Measurements from ENCODE around the gene CRYBA4.
"Not testable (repeated sequence)": the region's sequence is repeated elsewhere in the genome, so short reads cannot be mapped to it uniquely, and the experiment has no call there.

The CRYBA4 gene

GRCh38 chr22:26592421-26592891 is 29.3 kb upstream of the CRYBA4 start:
- H3K4me3 ChIP-seq: no peak overlapping the region
- H3K27ac ChIP-seq: peak overlapping the region in 10 of 21 experiments; percentile 17 to 96 (median 52)

GRCh38 chr22:26593763-26594162 is 28.0 kb upstream of the CRYBA4 start:
- Histone ChIP-seq H3K27ac (peak overlapping the region in 2 of 21 experiments; percentile 10 to 96), H3K4me3 (no peak overlapping the region)

GRCh38 chr22:26597026-26597425 is 24.7 kb upstream of the CRYBA4 start:
- H3K4me3 ChIP-seq: no peak overlapping the region
- H3K27ac ChIP-seq: peak overlapping the region in 1 of 21 experiments; percentile 12

- peak overlapping the region in 1 of 21 experiments; percentile 12 for H3K27ac ChIP-seq
- H3K4me3 ChIP-seq: no peak overlapping the region
Measured at GRCh38 chr22:26597480-26597879, 24.3 kb upstream of the CRYBA4 start.

GRCh38 chr22:26599505-26599904 is 22.3 kb upstream of the CRYBA4 start:
- Histone ChIP-seq H3K27ac (no peak overlapping the region), H3K4me3 (no peak overlapping the region)

- no peak overlapping the region for H3K4me3 ChIP-seq
- no peak overlapping the region for H3K27ac ChIP-seq
Measured at GRCh38 chr22:26601726-26602125, 20.0 kb upstream of the CRYBA4 start.

- no peak overlapping the region for H3K4me3 ChIP-seq
- H3K27ac ChIP-seq: no peak overlapping the region
Measured at GRCh38 chr22:26602127-26602526, 19.6 kb upstream of the CRYBA4 start.

GRCh38 chr22:26604368-26604767 is 17.4 kb upstream of the CRYBA4 start:
- Histone ChIP-seq H3K27ac (no peak overlapping the region), H3K4me3 (no peak overlapping the region)

- H3K4me3 ChIP-seq: no peak overlapping the region
- H3K27ac ChIP-seq: no peak overlapping the region
Measured at GRCh38 chr22:26606611-26607010, 15.2 kb upstream of the CRYBA4 start.

- no peak overlapping the region for H3K4me3 ChIP-seq
Measured at GRCh38 chr22:26608129-26608528, 13.6 kb upstream of the CRYBA4 start.

GRCh38 chr22:26609287-26609686 is 12.5 kb upstream of the CRYBA4 start:
- Histone ChIP-seq H3K27ac (no peak overlapping the region), H3K4me3 (no peak overlapping the region)

More at GRCh38 chr22:26608129-26608528, 13.6 kb upstream of the CRYBA4 start:
- H3K27ac ChIP-seq: no peak overlapping the region

GRCh38 chr22:26610072-26610958 is 11.4 kb upstream of the CRYBA4 start:
- H3K27ac ChIP-seq: peak overlapping the region in 5 of 21 experiments; percentile 6 to 67 (median 22)
- no peak overlapping the region for H3K4me3 ChIP-seq

- Histone ChIP-seq H3K27ac (peak overlapping the region in 3 of 21 experiments; percentile 6 to 67 (median 25)), H3K4me3 (no peak overlapping the region)
Measured at GRCh38 chr22:26610996-26611395, 10.8 kb upstream of the CRYBA4 start.

- Histone ChIP-seq H3K4me3 (no peak overlapping the region), H3K27ac (no peak overlapping the region)
Measured at GRCh38 chr22:26612652-26613051, 9.1 kb upstream of the CRYBA4 start.

GRCh38 chr22:26613753-26614152 is 8.0 kb upstream of the CRYBA4 start:
- not testable (repeated sequence) for H3K4me3 ChIP-seq, H3K27ac ChIP-seq

GRCh38 chr22:26614322-26614721 is 7.4 kb upstream of the CRYBA4 start:
- no peak overlapping the region for H3K27ac ChIP-seq
- H3K4me3 ChIP-seq: no peak overlapping the region

- H3K27ac ChIP-seq: no peak overlapping the region
Measured at GRCh38 chr22:26615149-26615548, 6.6 kb upstream of the CRYBA4 start.

GRCh38 chr22:26615830-26616435 is 5.8 kb upstream of the CRYBA4 start:
- no peak overlapping the region for H3K27ac ChIP-seq
- no peak overlapping the region for H3K4me3 ChIP-seq

More at GRCh38 chr22:26615149-26615548, 6.6 kb upstream of the CRYBA4 start:
- H3K4me3 ChIP-seq: no peak overlapping the region

GRCh38 chr22:26616650-26617049 is 5.1 kb upstream of the CRYBA4 start:
- H3K27ac ChIP-seq: no peak overlapping the region
- H3K4me3 ChIP-seq: no peak overlapping the region

- no peak within 1 kb of the TSS for H3K4me3 ChIP-seq
- peak within 1 kb of the TSS in 7 of 21 experiments; percentile 6 to 67 (median 25) for H3K27ac ChIP-seq
Measured at GRCh38 chr22:26617271-26618199, 4.2 kb upstream of the CRYBA4 start, which contains the start of gene CRYBB1. CRYBB1 (minus strand) TSS chr22:26618027; CDS start chr22:26616319, 1,708 bp downstream.
